Measurements from ENCODE around the gene SRGAP2C.
"Not testable (repeated sequence)": the region's sequence is repeated elsewhere in the genome, so short reads cannot be mapped to it uniquely, and the experiment has no call there.

DNA sequence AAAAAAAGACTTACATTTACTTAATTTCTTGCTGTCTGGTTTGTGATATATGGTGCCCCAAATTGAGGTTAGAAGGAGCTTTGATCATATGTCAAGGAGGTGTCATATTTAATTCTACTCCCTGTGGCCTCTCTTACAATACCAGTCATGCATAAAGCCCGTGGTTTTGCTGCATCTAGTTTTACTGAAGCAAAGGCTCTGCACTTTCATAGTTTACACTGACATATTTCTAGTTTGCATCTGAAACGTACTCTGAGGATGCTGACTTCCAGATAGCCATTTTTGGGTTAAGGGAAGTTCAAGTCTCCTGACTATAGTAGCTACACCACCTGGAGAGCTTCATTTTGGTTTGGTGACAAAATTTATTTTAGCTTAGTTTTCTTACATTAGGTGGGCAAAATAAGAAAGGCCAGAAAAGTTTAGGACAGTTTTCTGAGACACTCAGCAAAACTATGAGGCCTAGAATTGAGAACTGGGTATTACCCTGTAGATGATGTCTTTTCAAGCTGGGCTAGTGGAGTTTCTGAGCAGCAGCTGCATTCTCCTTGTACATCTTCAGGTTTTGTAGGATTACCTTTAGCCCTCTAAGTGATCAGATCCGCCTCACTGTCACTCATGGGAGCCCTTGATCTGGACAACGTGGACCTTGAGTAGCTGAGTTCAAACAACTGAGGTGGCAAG is 47.8 kb downstream of the SRGAP2C start:
- TF ChIP-seq, protein P1, sequence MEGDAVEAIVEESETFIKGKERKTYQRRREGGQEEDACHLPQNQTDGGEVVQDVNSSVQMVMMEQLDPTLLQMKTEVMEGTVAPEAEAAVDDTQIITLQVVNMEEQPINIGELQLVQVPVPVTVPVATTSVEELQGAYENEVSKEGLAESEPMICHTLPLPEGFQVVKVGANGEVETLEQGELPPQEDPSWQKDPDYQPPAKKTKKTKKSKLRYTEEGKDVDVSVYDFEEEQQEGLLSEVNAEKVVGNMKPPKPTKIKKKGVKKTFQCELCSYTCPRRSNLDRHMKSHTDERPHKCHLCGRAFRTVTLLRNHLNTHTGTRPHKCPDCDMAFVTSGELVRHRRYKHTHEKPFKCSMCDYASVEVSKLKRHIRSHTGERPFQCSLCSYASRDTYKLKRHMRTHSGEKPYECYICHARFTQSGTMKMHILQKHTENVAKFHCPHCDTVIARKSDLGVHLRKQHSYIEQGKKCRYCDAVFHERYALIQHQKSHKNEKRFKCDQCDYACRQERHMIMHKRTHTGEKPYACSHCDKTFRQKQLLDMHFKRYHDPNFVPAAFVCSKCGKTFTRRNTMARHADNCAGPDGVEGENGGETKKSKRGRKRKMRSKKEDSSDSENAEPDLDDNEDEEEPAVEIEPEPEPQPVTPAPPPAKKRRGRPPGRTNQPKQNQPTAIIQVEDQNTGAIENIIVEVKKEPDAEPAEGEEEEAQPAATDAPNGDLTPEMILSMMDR (IDR thresholded peaks at IDR 0.05), result not testable (repeated sequence)
- TF ChIP-seq EP300 (IDR thresholded peaks at IDR 0.05), result not testable (repeated sequence)
